K562 (cell line): ENCODE data around the gene OR8G5. TPM values are rescaled to one million over a fixed set of nuclear protein-coding genes. Genes with fewer than 3 reads are reported as not detected.

Experiments
- BRD4 ChIP-seq: fragments of 200-600 bp; sonication (generic); IDR thresholded peaks from 2 replicates; pipeline ENCODE4 v1.6.1; 2017; ENCODE audit warnings: inconsistent platforms
- CBFA2T2 ChIP-seq: fragments of 450-650 bp; conservative IDR thresholded peaks from 2 replicates; pipeline ENCODE4 v1.6.1; 2017; ENCODE audit warnings: mild to moderate bottlenecking
- CC2D1A ChIP-seq: fragments of 450-650 bp; IDR thresholded peaks from 2 replicates; pipeline ENCODE4 v1.6.1; 2017; ENCODE audit warnings: mild to moderate bottlenecking
- CEBPG ChIP-seq, 3 experiments: fragments of 200-800 bp in 1 of 3; sonication (Bioruptor generic) in 1 of 3; sonication (generic) in 1 of 3; formaldehyde crosslinking in 1 of 3; IDR thresholded peaks in 2 of 3; conservative IDR thresholded peaks in 1 of 3; 2 replicates each; pipeline versions ENCODE4 v1.6.1 to v1.8.0; 2016 to 2022; ENCODE audit warnings: missing compliant biosample characterization in 2 of 3, missing genetic modification characterization in 2 of 3, mild to moderate bottlenecking in 1 of 3, missing genetic modification reagents in 1 of 3
- E2F4 ChIP-seq: sonication (generic); formaldehyde crosslinking; IDR thresholded peaks from 2 replicates; pipeline ENCODE4 v1.8.0; 2022; ENCODE audit warnings: mild to moderate bottlenecking, low read depth, missing genetic modification reagents
- HMGXB4 ChIP-seq: sonication (generic); formaldehyde crosslinking; IDR thresholded peaks from 2 replicates; pipeline ENCODE4 v1.8.1; 2023; ENCODE audit warnings: mild to moderate bottlenecking, missing genetic modification reagents
- MEIS2 ChIP-seq: fragments of 450-650 bp; IDR thresholded peaks from 2 replicates; pipeline ENCODE4 v1.6.1; 2014; ENCODE audit warnings: mild to moderate bottlenecking; ENCODE audit not compliant: partially characterized antibody
- MLLT1 ChIP-seq, 2 experiments: fragments of 450-650 bp; IDR thresholded peaks; 2 replicates each; pipeline ENCODE4 v1.6.1; 2016
- NCOA1 ChIP-seq: fragments of 450-650 bp; IDR thresholded peaks from 2 replicates; pipeline ENCODE4 v1.6.1; 2016; ENCODE audit warnings: low read depth
- SIRT6 ChIP-seq: IDR thresholded peaks from one replicate; pipeline ENCODE4 v1.6.1; 2012; ENCODE audit warnings: low read depth, mild to moderate bottlenecking, control low read depth, inconsistent platforms, low read length, moderate library complexity
- SMARCE1 ChIP-seq: fragments of 450-650 bp; IDR thresholded peaks from 2 replicates; pipeline ENCODE4 v1.7.1; 2016; ENCODE audit warnings: mild to moderate bottlenecking
- ZBTB8A ChIP-seq: fragments of 450-650 bp; IDR thresholded peaks from 2 replicates; pipeline ENCODE4 v1.6.1; 2018; ENCODE audit warnings: mild to moderate bottlenecking, moderate library complexity; ENCODE audit not compliant: partially characterized antibody
- ZHX1 ChIP-seq: fragments of 150-350 bp; conservative IDR thresholded peaks from 2 replicates; pipeline ENCODE4 v1.6.1; 2014; ENCODE audit warnings: low read length
- ZNF124 ChIP-seq: sonication (generic); formaldehyde crosslinking; IDR thresholded peaks from 2 replicates; pipeline ENCODE4 v1.8.1; 2022; ENCODE audit warnings: missing genetic modification reagents
- ZNF57 ChIP-seq: fragments of 450-650 bp; formaldehyde crosslinking; IDR thresholded peaks from 2 replicates; pipeline ENCODE4 v1.4.0; 2020; ENCODE audit warnings: mild to moderate bottlenecking, moderate library complexity
- ZNF592 ChIP-seq: fragments of 450-650 bp; IDR thresholded peaks from 2 replicates; pipeline ENCODE4 v1.6.1; 2017; ENCODE audit warnings: antibody characterized with exemption, mild to moderate bottlenecking
- polyA plus RNA-seq, 8 experiments: library from polyadenylated mRNA; depleted of rRNA in 4 of 8; stranded (reverse) in 5 of 8; unstranded in 3 of 8; fragments of >200 nt; fragmentation: Nextera tagmentation in 2 of 8; fragmentation: Illumina TruSeq in 1 of 8; extraction: Ambion mirVana in 2 of 8; extraction: Trizol in 1 of 8; gene quantifications; 2 replicates each; pipeline versions ENCODE4 v1.2.1 to v1.2.3, GENCODE V29; 2011 to 2014; ENCODE audit warnings: inconsistent platforms in 1 of 8, missing spikeins in 1 of 8
- total RNA-seq, 7 experiments: library from RNA; depleted of rRNA in 6 of 7; stranded (reverse); fragments of >200 nt in 6 of 7; fragmentation: Illumina TruSeq in 2 of 7; extraction: Trizol in 2 of 7; gene quantifications; 2 replicates each; pipeline versions ENCODE4 v1.2.1 to v1.2.3, GENCODE V29; 2011 to 2021; ENCODE audit warnings: low replicate concordance in 1 of 7

The OR8G5 gene
- total and polyA plus RNA-seq, 9 of the 15 experiments (the other 6 are each of a cell fraction or from before 2014, with no cell fraction given): 0.18 to 3.8 (median 1.7) TPM

GRCh38 chr11:124276081-124276480, 19.9 kb downstream of the OR8G5 start (continued):
- no peak for TF ChIP-seq E2F4 (CRISPR knock-in tag)
- peak; percentile 88 for TF ChIP-seq CBFA2T2
- TF ChIP-seq ZNF592: peak; percentile 48; the same call in 1 of the 2 replicates
- TF ChIP-seq MLLT1 (IDR thresholded peaks at IDR 0.05): peak in 1 of 2 experiments; percentile 91; a peak in 2 of 4 replicates
- peak; percentile 94 for TF ChIP-seq SMARCE1
- no peak for TF ChIP-seq ZHX1
- TF ChIP-seq NCOA1: 0 out of 2 replicates have a peak, but pooled peaks have one; percentile 53
- TF ChIP-seq CEBPG (CRISPR knock-in tag; IDR thresholded peaks at IDR 0.05): no peak
- TF ChIP-seq CEBPG (tag; conservative IDR thresholded peaks at IDR 0.05 in 1 of 2, IDR thresholded peaks at IDR 0.05 in 1 of 2): peak in 1 of 2 experiments; percentile 48; a peak in 1 of 4 replicates
- TF ChIP-seq ZNF57: no peak
- TF ChIP-seq SIRT6: no peak
- no peak for TF ChIP-seq BRD4
- TF ChIP-seq ZNF124: no peak
- peak; percentile 85 for TF ChIP-seq MEIS2
- no peak for TF ChIP-seq ZBTB8A
- no peak for TF ChIP-seq HMGXB4 (CRISPR knock-in tag)
- TF ChIP-seq CC2D1A: no peak
